K562 (cell line): ENCODE data around the gene NCOA6. TPM values are rescaled to one million over a fixed set of nuclear protein-coding genes. Genes with fewer than 3 reads are reported as not detected.
A peak's percentile ranks its signal among the peaks of the same experiment; 100 is the strongest.

Experiments used
- E2F1 ChIP-seq: sonication (generic); formaldehyde crosslinking; IDR thresholded peaks from 2 replicates; pipeline ENCODE4 v1.8.1; 2023; ENCODE audit warnings: mild to moderate bottlenecking, missing genetic modification reagents, moderate library complexity
- EGR1 ChIP-seq: fragments of 450-650 bp; conservative IDR thresholded peaks from 2 replicates; pipeline ENCODE4 v1.6.1; 2017; ENCODE audit warnings: mild to moderate bottlenecking
- ETS1 ChIP-seq: conservative IDR thresholded peaks from 2 replicates; pipeline ENCODE4 v1.6.1; 2011; ENCODE audit warnings: low read depth, mild to moderate bottlenecking, low read length; ENCODE audit not compliant: control insufficient read depth
- HDAC1 ChIP-seq, 2 experiments: fragments of 450-650 bp; IDR thresholded peaks; 2 replicates each; pipeline ENCODE4 v1.6.1; 2016 to 2017; ENCODE audit warnings: inconsistent platforms in 1 of 2, mild to moderate bottlenecking in 1 of 2, moderate library complexity in 1 of 2
- KLF13 ChIP-seq: fragments of 450-650 bp; IDR thresholded peaks from 2 replicates; pipeline ENCODE4 v1.6.1; 2016; ENCODE audit warnings: missing genetic modification characterization, low read depth, mild to moderate bottlenecking, missing compliant biosample characterization, moderate library complexity, borderline replicate concordance
- SRSF9 ChIP-seq: fragments of 200-400 bp; formaldehyde crosslinking; IDR thresholded peaks from 2 replicates; pipeline ENCODE4 v1.6.1; 2017; ENCODE audit warnings: low read depth, low read length, borderline replicate concordance
- ZHX1 ChIP-seq: fragments of 150-350 bp; conservative IDR thresholded peaks from 2 replicates; pipeline ENCODE4 v1.6.1; 2014; ENCODE audit warnings: low read length
- ZNF639 ChIP-seq, 2 experiments: fragments of 200-800 bp in 1 of 2; sonication (Bioruptor generic) in 1 of 2; sonication (generic) in 1 of 2; formaldehyde crosslinking in 1 of 2; IDR thresholded peaks in 1 of 2; conservative IDR thresholded peaks in 1 of 2; 2 replicates each; pipeline versions ENCODE4 v1.5.0 to v1.6.1; 2016 to 2020; ENCODE audit warnings: missing compliant biosample characterization in 1 of 2, missing genetic modification characterization in 1 of 2, missing genetic modification reagents in 1 of 2
- ZNF76 ChIP-seq: fragments of 250-450 bp; sonication (Bioruptor Pico); IDR thresholded peaks from 2 replicates; pipeline ENCODE4 v1.4.0; 2020; ENCODE audit warnings: mild to moderate bottlenecking, moderate library complexity, borderline replicate concordance
- polyA plus RNA-seq, 8 experiments: library from polyadenylated mRNA; depleted of rRNA in 4 of 8; stranded (reverse) in 5 of 8; unstranded in 3 of 8; fragments of >200 nt; fragmentation: Nextera tagmentation in 2 of 8; fragmentation: Illumina TruSeq in 1 of 8; extraction: Ambion mirVana in 2 of 8; extraction: Trizol in 1 of 8; gene quantifications; 2 replicates each; pipeline versions ENCODE4 v1.2.1 to v1.2.3, GENCODE V29; 2011 to 2014; ENCODE audit warnings: inconsistent platforms in 1 of 8, missing spikeins in 1 of 8
- total RNA-seq, 7 experiments: library from RNA; depleted of rRNA in 6 of 7; stranded (reverse); fragments of >200 nt in 6 of 7; fragmentation: Illumina TruSeq in 2 of 7; extraction: Trizol in 2 of 7; gene quantifications; 2 replicates each; pipeline versions ENCODE4 v1.2.1 to v1.2.3, GENCODE V29; 2011 to 2021; ENCODE audit warnings: low replicate concordance in 1 of 7
- TF ChIP-seq, protein P1 (sequence below): IDR thresholded peaks from 2 replicates; pipeline ENCODE4 v1.6.1; 2011; ENCODE audit warnings: borderline replicate concordance, low read depth, mild to moderate bottlenecking, moderate library complexity, low read length; ENCODE audit not compliant: insufficient read depth, poor library complexity, severe bottlenecking
- TF ChIP-seq, protein P2 (sequence below): fragments of 450-650 bp; formaldehyde crosslinking; IDR thresholded peaks from 2 replicates; pipeline ENCODE4 v1.4.0; 2022; ENCODE audit warnings: missing genetic modification characterization
- TF ChIP-seq, protein P3 (sequence below): fragments of 250-450 bp; sonication (Bioruptor Pico); IDR thresholded peaks from 2 replicates; pipeline ENCODE4 v1.4.0; 2020; ENCODE audit warnings: mild to moderate bottlenecking

Gene NCOA6
- total and polyA plus RNA-seq, 9 of the 15 experiments (the other 6 are each of a cell fraction or from before 2014, with no cell fraction given): 6.1 to 25.0 (median 9.5) TPM

- TF ChIP-seq, protein P1, sequence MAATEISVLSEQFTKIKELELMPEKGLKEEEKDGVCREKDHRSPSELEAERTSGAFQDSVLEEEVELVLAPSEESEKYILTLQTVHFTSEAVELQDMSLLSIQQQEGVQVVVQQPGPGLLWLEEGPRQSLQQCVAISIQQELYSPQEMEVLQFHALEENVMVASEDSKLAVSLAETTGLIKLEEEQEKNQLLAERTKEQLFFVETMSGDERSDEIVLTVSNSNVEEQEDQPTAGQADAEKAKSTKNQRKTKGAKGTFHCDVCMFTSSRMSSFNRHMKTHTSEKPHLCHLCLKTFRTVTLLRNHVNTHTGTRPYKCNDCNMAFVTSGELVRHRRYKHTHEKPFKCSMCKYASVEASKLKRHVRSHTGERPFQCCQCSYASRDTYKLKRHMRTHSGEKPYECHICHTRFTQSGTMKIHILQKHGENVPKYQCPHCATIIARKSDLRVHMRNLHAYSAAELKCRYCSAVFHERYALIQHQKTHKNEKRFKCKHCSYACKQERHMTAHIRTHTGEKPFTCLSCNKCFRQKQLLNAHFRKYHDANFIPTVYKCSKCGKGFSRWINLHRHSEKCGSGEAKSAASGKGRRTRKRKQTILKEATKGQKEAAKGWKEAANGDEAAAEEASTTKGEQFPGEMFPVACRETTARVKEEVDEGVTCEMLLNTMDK: peak; percentile 2
- peak; percentile 77 for TF ChIP-seq EGR1
- TF ChIP-seq KLF13 (tag): 0 out of 2 replicates have a peak, but pooled peaks have one; percentile 54
- TF ChIP-seq SRSF9: no peak
- TF ChIP-seq ZNF639 (CRISPR knock-in tag; conservative IDR thresholded peaks at IDR 0.05 in 1 of 2, IDR thresholded peaks at IDR 0.05 in 1 of 2): 0 out of 4 replicates have a peak, but pooled peaks of 1 of the 2 experiments have one; percentile 48
- TF ChIP-seq ETS1: peak; percentile 96
- TF ChIP-seq, protein P2, sequence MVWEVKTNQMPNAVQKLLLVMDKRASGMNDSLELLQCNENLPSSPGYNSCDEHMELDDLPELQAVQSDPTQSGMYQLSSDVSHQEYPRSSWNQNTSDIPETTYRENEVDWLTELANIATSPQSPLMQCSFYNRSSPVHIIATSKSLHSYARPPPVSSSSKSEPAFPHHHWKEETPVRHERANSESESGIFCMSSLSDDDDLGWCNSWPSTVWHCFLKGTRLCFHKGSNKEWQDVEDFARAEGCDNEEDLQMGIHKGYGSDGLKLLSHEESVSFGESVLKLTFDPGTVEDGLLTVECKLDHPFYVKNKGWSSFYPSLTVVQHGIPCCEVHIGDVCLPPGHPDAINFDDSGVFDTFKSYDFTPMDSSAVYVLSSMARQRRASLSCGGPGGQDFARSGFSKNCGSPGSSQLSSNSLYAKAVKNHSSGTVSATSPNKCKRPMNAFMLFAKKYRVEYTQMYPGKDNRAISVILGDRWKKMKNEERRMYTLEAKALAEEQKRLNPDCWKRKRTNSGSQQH: peak; percentile 100
- TF ChIP-seq, protein P3, sequence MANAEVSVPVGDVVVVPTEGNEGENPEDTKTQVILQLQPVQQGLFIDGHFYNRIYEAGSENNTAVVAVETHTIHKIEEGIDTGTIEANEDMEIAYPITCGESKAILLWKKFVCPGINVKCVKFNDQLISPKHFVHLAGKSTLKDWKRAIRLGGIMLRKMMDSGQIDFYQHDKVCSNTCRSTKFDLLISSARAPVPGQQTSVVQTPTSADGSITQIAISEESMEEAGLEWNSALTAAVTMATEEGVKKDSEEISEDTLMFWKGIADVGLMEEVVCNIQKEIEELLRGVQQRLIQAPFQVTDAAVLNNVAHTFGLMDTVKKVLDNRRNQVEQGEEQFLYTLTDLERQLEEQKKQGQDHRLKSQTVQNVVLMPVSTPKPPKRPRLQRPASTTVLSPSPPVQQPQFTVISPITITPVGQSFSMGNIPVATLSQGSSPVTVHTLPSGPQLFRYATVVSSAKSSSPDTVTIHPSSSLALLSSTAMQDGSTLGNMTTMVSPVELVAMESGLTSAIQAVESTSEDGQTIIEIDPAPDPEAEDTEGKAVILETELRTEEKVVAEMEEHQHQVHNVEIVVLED: peak; percentile 91
- TF ChIP-seq ZHX1: 0 out of 2 replicates have a peak, but pooled peaks have one; percentile 62
- TF ChIP-seq ZNF76: no peak
- TF ChIP-seq HDAC1 (IDR thresholded peaks at IDR 0.05): peak; percentile 85 to 100; a peak in 3 of 4 replicates
- TF ChIP-seq E2F1: 0 out of 2 replicates have a peak, but pooled peaks have one; percentile 33
These were observed 148.6 kb downstream of the NCOA6 start, which contains the start of gene PIGU (continued) for GRCh38 chr20:34676642-34677373.
